ENCODE results near the gene FAM72A. TPM values are rescaled to one million over a fixed set of nuclear protein-coding genes. Genes with fewer than 3 reads are reported as not detected.
"Not testable (repeated sequence)": the region's sequence is repeated elsewhere in the genome, so short reads cannot be mapped to it uniquely, and the experiment has no call there.

Gene FAM72A
- polyA plus RNA-seq, 3 donors = 4.6 to 6.2 (median 5.0) TPM

- not testable (repeated sequence) for DNase-seq (ENCODE audit: extremely low read depth in 1 of 11, low read depth in 9 of 11, low spot score in 4 of 11)
Observed at GRCh38 chr1:206220332-206221000, 17.8 kb upstream of the FAM72A start.

- DNase-seq (ENCODE audit: extremely low read depth in 1 of 11, low read depth in 9 of 11, low spot score in 4 of 11) = not testable (repeated sequence)
Observed at GRCh38 chr1:206219514-206220331, 17.1 kb upstream of the FAM72A start.

- not testable (repeated sequence) for DNase-seq (ENCODE audit: extremely low read depth in 1 of 11, low read depth in 9 of 11, low spot score in 4 of 11)
Observed at GRCh38 chr1:206218765-206219164, 16.1 kb upstream of the FAM72A start.

GRCh38 chr1:206218285-206218684 lies 15.6 kb upstream of the FAM72A start:
- not testable (repeated sequence) for DNase-seq (ENCODE audit: extremely low read depth in 1 of 11, low read depth in 9 of 11, low spot score in 4 of 11)

- DNase-seq (ENCODE audit: extremely low read depth in 1 of 11, low read depth in 9 of 11, low spot score in 4 of 11) = not testable (repeated sequence)
Observed at GRCh38 chr1:206215600-206216392, 13.2 kb upstream of the FAM72A start.

- not testable (repeated sequence) for DNase-seq (ENCODE audit: extremely low read depth in 1 of 11, low read depth in 9 of 11, low spot score in 4 of 11)
Observed at GRCh38 chr1:206210802-206211201, 8.2 kb upstream of the FAM72A start.

GRCh38 chr1:206205569-206205968 lies 2.9 kb upstream of the FAM72A start:
- not testable (repeated sequence) for DNase-seq (ENCODE audit: extremely low read depth in 1 of 11, low read depth in 9 of 11, low spot score in 4 of 11)

GRCh38 chr1:206204871-206205270 lies 2.2 kb upstream of the FAM72A start:
- not testable (repeated sequence) for DNase-seq (ENCODE audit: extremely low read depth in 1 of 11, low read depth in 9 of 11, low spot score in 4 of 11)

GRCh38 chr1:206204159-206204511 lies 1.5 kb upstream of the FAM72A start:
- DNase-seq (ENCODE audit: extremely low read depth in 1 of 11, low read depth in 9 of 11, low spot score in 4 of 11) = not testable (repeated sequence)

- DNase-seq (ENCODE audit: extremely low read depth in 1 of 11, low read depth in 9 of 11, low spot score in 4 of 11) = peak in 6 of 11 donors; percentile 4 to 32 (median 24)
Observed at GRCh38 chr1:206203364-206204158, 922 bp upstream of the FAM72A start, which contains the start of gene SRGAP2. TSS of gene SRGAP2 (plus strand) at chr1:206203541. CDS start at chr1:206205971, 2,430 bp downstream.

- not testable (repeated sequence) for DNase-seq (ENCODE audit: extremely low read depth in 1 of 11, low read depth in 9 of 11, low spot score in 4 of 11)
Observed at GRCh38 chr1:206196748-206197424, 5.8 kb downstream of the FAM72A start.

GRCh38 chr1:206195182-206195581 lies 7.5 kb downstream of the FAM72A start:
- DNase-seq (ENCODE audit: extremely low read depth in 1 of 11, low read depth in 9 of 11, low spot score in 4 of 11) = not testable (repeated sequence)

- not testable (repeated sequence) for DNase-seq (ENCODE audit: extremely low read depth in 1 of 11, low read depth in 9 of 11, low spot score in 4 of 11)
Observed at GRCh38 chr1:206186826-206187225, 15.8 kb downstream of the FAM72A start.

- DNase-seq (ENCODE audit: extremely low read depth in 1 of 11, low read depth in 9 of 11, low spot score in 4 of 11) = not testable (repeated sequence)
Observed at GRCh38 chr1:206185778-206186177, 16.9 kb downstream of the FAM72A start.

- DNase-seq (ENCODE audit: extremely low read depth in 1 of 11, low read depth in 9 of 11, low spot score in 4 of 11) = not testable (repeated sequence)
Observed at GRCh38 chr1:206183788-206184187, 18.9 kb downstream of the FAM72A start.

- not testable (repeated sequence) for DNase-seq (ENCODE audit: extremely low read depth in 1 of 11, low read depth in 9 of 11, low spot score in 4 of 11)
Observed at GRCh38 chr1:206182368-206183317, 20.0 kb downstream of the FAM72A start.

- not testable (repeated sequence) for DNase-seq (ENCODE audit: extremely low read depth in 1 of 11, low read depth in 9 of 11, low spot score in 4 of 11)
Observed at GRCh38 chr1:206179666-206180065, 23.0 kb downstream of the FAM72A start.

Data from renal cortex interstitium (tissue), 11 donors.